ENCODE data around the gene TUFT1.
"Not testable (repeated sequence)": the region's sequence is repeated elsewhere in the genome, so short reads cannot be mapped to it uniquely, and the experiment has no call there.

TUFT1 gene

GRCh38 chr1:151612501-151613281 is 72.6 kb downstream of the TUFT1 start:
- TF ChIP-seq CTCF (IDR thresholded peaks at IDR 0.05; ENCODE audit: insufficient read depth, low read length, missing control alignments) = no peak
- ChIA-PET POLR2A (interaction anchor here (0.6 to 1.1 kb wide), 2 partner anchors 16 to 27 kb away, joined by 3 read pairs; no protein-coding TSS in a partner anchor), CTCF (interaction anchor here (0.7 to 1.8 kb wide), 2 partner anchors 18 to 49 kb away, joined by 3 to 9 read pairs; no protein-coding TSS in a partner anchor)
- no peak for DNase-seq (ENCODE audit: low read depth, low spot score)
- H3K4me3 ChIP-seq (ENCODE audit: low read depth, low read length) = peak overlapping the region; percentile 80

GRCh38 chr1:151613282-151613780 is 73.2 kb downstream of the TUFT1 start:
- ChIA-PET CTCF (no interaction called here), POLR2A (no interaction called here)
- no peak for TF ChIP-seq CTCF (IDR thresholded peaks at IDR 0.05; ENCODE audit: insufficient read depth, low read length, missing control alignments)
- H3K4me3 ChIP-seq (ENCODE audit: low read depth, low read length) = peak overlapping the region; percentile 80
- no peak for DNase-seq (ENCODE audit: low read depth, low spot score)

- TF ChIP-seq CTCF (IDR thresholded peaks at IDR 0.05; ENCODE audit: insufficient read depth, low read length, missing control alignments) = no peak
- no peak for DNase-seq (ENCODE audit: low read depth, low spot score)
- CTCF ChIA-PET = interaction anchor here (0.8 to 2.6 kb wide), 3 partner anchors 10 to 82 kb away, joined by 3 to 8 read pairs (median 3); no protein-coding TSS in a partner anchor
- POLR2A ChIA-PET = no interaction called here
- no peak overlapping the region for H3K4me3 ChIP-seq (ENCODE audit: low read depth, low read length)
Measured at GRCh38 chr1:151615711-151616504, 75.8 kb downstream of the TUFT1 start.

GRCh38 chr1:151616505-151616849 is 76.4 kb downstream of the TUFT1 start:
- TF ChIP-seq CTCF (IDR thresholded peaks at IDR 0.05; ENCODE audit: insufficient read depth, low read length, missing control alignments) = no peak
- no peak for DNase-seq (ENCODE audit: low read depth, low spot score)
- ChIA-PET POLR2A (no interaction called here), CTCF (interaction anchor here (0.7 to 2.6 kb wide), 3 partner anchors 19 to 81 kb away, joined by 4 to 8 read pairs (median 4); no protein-coding TSS in a partner anchor)
- no peak overlapping the region for H3K4me3 ChIP-seq (ENCODE audit: low read depth, low read length)

- POLR2A ChIA-PET = no interaction called here
- no peak for DNase-seq (ENCODE audit: low read depth, low spot score)
- no peak for TF ChIP-seq CTCF (IDR thresholded peaks at IDR 0.05; ENCODE audit: insufficient read depth, low read length, missing control alignments)
- H3K4me3 ChIP-seq (ENCODE audit: low read depth, low read length) = no peak overlapping the region
- CTCF ChIA-PET = interaction anchor here (1.6 kb wide), 1 partner anchor 83 kb away, joined by 4 read pairs; no protein-coding TSS in a partner anchor
Measured at GRCh38 chr1:151618003-151618402, 77.9 kb downstream of the TUFT1 start.

GRCh38 chr1:151618470-151618869 is 78.4 kb downstream of the TUFT1 start:
- no peak overlapping the region for H3K4me3 ChIP-seq (ENCODE audit: low read depth, low read length)
- no peak for DNase-seq (ENCODE audit: low read depth, low spot score)
- POLR2A ChIA-PET = no interaction called here
- no peak for TF ChIP-seq CTCF (IDR thresholded peaks at IDR 0.05; ENCODE audit: insufficient read depth, low read length, missing control alignments)
- CTCF ChIA-PET = interaction anchor here (1.5 to 3.1 kb wide), 2 partner anchors 25 to 47 kb away, joined by 4 to 21 read pairs; no protein-coding TSS in a partner anchor

- DNase-seq (ENCODE audit: low read depth, low spot score); POLR2A ChIA-PET; H3K4me3 ChIP-seq (ENCODE audit: low read depth, low read length): not testable (repeated sequence)
- CTCF ChIA-PET = interaction anchor here (1.4 to 3.1 kb wide), 3 partner anchors 10 to 47 kb away, joined by 4 to 21 read pairs (median 5); no protein-coding TSS in a partner anchor
Measured at GRCh38 chr1:151618996-151619395, 78.9 kb downstream of the TUFT1 start.

Measured in AG04449 (cell line).